K562 (cell line): ENCODE data around the gene USP48.

Experiments
- CBFB ChIP-seq: sonication (generic); formaldehyde crosslinking; IDR thresholded peaks from 2 replicates; pipeline ENCODE4 v1.4.0; 2020; ENCODE audit warnings: mild to moderate bottlenecking, missing genetic modification reagents
- CBX5 ChIP-seq: IDR thresholded peaks from 2 replicates; pipeline ENCODE4 v1.6.1; 2014; ENCODE audit warnings: low read depth, borderline replicate concordance
- KDM1A ChIP-seq, 2 experiments: fragments of 450-650 bp; IDR thresholded peaks; 2 replicates each; pipeline ENCODE4 v1.6.1; 2016; ENCODE audit warnings: mild to moderate bottlenecking in 2 of 2
- NBN ChIP-seq: fragments of 450-650 bp; IDR thresholded peaks from 2 replicates; pipeline ENCODE4 v1.6.1; 2016; ENCODE audit warnings: low read depth, mild to moderate bottlenecking
- NFIC ChIP-seq: fragments of 450-650 bp; IDR thresholded peaks from 2 replicates; pipeline ENCODE4 v1.6.1; 2017; ENCODE audit warnings: mild to moderate bottlenecking, inconsistent platforms
- PHF8 ChIP-seq: fragments of 200-600 bp; sonication (generic); IDR thresholded peaks from 2 replicates; pipeline ENCODE4 v1.6.1; 2012; ENCODE audit warnings: mixed run types, mild to moderate bottlenecking, inconsistent platforms, low read length, moderate library complexity, borderline replicate concordance
- SETDB1 ChIP-seq: IDR thresholded peaks from one replicate; pipeline ENCODE4 v1.6.1; 2012; ENCODE audit warnings: low read length, control low read depth, inconsistent platforms
- SIN3B ChIP-seq: fragments of 450-650 bp; IDR thresholded peaks from 2 replicates; pipeline ENCODE4 v1.6.1; 2017; ENCODE audit warnings: low read depth, mild to moderate bottlenecking, moderate library complexity
- SMARCB1 ChIP-seq: IDR thresholded peaks from 2 replicates; pipeline ENCODE4 v1.6.1; 2011; ENCODE audit warnings: improper control_type of control experiment, low read depth; ENCODE audit not compliant: insufficient read length
- ZNF384 ChIP-seq: IDR thresholded peaks from 2 replicates; pipeline ENCODE4 v1.6.1; 2012; ENCODE audit warnings: low read depth, low read length, improper control_type of control experiment
- ZNF436 ChIP-seq: fragments of 250-450, 450-650 bp; sonication (Bioruptor Pico); formaldehyde crosslinking; IDR thresholded peaks from 2 replicates; pipeline ENCODE4 v1.7.0; 2020; ENCODE audit warnings: mild to moderate bottlenecking
- TF ChIP-seq, protein P1 (sequence below): fragments of 450-650 bp; IDR thresholded peaks from 2 replicates; pipeline ENCODE4 v1.6.1; 2017; ENCODE audit warnings: mild to moderate bottlenecking, moderate library complexity
- TF ChIP-seq, protein P2 (sequence below), 3 experiments: IDR thresholded peaks in 2 of 3; conservative IDR thresholded peaks in 1 of 3; 2 replicates each; pipeline ENCODE4 v1.5.1; 2011 to 2012; ENCODE audit warnings: low read length in 3 of 3, mild to moderate bottlenecking in 3 of 3, control low read depth in 2 of 3, improper control_type of control experiment in 1 of 3, inconsistent platforms in 1 of 3, low read depth in 1 of 3, mixed read lengths in 1 of 3, moderate library complexity in 1 of 3; ENCODE audit not compliant: insufficient read depth in 2 of 3
- TF ChIP-seq, protein P3 (sequence below): fragments of 250-450 bp; sonication (Bioruptor Pico); IDR thresholded peaks from 2 replicates; pipeline ENCODE4 v1.4.0; 2020; ENCODE audit warnings: mild to moderate bottlenecking, moderate library complexity

DNA sequence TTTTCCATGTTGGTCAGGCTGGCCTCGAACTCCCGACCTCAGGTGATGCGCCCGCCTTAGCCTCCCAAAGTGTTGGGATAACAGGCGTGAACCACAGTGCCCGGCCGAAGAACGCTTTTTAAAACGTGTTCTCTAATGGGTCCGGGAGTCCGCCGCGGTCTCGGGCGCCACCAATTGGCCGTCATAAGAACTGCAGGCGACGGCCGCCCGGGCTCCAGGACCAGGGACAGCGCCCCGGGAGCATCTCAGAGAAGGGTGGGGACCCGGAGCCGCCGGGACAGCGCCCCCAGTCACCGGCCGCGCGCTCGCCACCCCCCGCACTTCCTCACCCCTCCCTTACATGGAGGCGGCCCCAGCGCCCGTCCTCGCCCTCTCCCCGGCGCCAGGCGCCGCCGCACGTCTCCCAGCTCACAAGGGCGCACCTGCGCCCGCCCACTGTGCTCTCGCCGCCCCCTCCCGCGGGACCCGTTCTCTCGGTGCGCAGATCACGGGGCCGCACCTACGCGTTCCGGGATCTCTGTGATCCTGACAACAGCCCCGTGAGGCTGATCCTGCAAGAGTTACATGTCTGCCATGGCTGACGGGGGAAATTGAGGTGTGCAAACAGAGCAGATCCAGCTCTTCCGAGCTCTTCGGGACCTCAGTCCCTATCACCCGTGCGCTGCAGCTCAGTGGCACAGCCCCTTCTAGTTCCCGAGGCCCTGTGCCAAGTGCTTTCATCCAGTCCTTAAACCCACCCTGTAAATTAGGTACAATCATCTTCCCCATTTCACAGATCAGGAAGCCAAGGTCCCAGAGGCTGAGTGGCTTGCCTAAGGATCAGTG is 123.6 kb downstream of the USP48 start:
- TF ChIP-seq ZNF436: no peak
- TF ChIP-seq, protein P1, sequence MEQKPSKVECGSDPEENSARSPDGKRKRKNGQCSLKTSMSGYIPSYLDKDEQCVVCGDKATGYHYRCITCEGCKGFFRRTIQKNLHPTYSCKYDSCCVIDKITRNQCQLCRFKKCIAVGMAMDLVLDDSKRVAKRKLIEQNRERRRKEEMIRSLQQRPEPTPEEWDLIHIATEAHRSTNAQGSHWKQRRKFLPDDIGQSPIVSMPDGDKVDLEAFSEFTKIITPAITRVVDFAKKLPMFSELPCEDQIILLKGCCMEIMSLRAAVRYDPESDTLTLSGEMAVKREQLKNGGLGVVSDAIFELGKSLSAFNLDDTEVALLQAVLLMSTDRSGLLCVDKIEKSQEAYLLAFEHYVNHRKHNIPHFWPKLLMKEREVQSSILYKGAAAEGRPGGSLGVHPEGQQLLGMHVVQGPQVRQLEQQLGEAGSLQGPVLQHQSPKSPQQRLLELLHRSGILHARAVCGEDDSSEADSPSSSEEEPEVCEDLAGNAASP: no peak
- no peak for TF ChIP-seq SETDB1
- TF ChIP-seq, protein P2, sequence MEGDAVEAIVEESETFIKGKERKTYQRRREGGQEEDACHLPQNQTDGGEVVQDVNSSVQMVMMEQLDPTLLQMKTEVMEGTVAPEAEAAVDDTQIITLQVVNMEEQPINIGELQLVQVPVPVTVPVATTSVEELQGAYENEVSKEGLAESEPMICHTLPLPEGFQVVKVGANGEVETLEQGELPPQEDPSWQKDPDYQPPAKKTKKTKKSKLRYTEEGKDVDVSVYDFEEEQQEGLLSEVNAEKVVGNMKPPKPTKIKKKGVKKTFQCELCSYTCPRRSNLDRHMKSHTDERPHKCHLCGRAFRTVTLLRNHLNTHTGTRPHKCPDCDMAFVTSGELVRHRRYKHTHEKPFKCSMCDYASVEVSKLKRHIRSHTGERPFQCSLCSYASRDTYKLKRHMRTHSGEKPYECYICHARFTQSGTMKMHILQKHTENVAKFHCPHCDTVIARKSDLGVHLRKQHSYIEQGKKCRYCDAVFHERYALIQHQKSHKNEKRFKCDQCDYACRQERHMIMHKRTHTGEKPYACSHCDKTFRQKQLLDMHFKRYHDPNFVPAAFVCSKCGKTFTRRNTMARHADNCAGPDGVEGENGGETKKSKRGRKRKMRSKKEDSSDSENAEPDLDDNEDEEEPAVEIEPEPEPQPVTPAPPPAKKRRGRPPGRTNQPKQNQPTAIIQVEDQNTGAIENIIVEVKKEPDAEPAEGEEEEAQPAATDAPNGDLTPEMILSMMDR (IDR thresholded peaks at IDR 0.05 in 2 of 3, conservative IDR thresholded peaks at IDR 0.05 in 1 of 3; ENCODE audit: insufficient read depth in 2 of 3, low read depth in 1 of 3, low read length in 3 of 3): peak; percentile 89 to 97 (median 97)
- TF ChIP-seq SMARCB1: no peak
- TF ChIP-seq, protein P3, sequence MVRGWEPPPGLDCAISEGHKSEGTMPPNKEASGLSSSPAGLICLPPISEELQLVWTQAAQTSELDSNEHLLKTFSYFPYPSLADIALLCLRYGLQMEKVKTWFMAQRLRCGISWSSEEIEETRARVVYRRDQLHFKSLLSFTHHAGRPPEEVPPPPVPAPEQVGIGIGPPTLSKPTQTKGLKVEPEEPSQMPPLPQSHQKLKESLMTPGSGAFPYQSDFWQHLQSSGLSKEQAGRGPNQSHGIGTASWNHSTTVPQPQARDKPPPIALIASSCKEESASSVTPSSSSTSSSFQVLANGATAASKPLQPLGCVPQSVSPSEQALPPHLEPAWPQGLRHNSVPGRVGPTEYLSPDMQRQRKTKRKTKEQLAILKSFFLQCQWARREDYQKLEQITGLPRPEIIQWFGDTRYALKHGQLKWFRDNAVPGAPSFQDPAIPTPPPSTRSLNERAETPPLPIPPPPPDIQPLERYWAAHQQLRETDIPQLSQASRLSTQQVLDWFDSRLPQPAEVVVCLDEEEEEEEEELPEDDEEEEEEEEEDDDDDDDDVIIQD (CRISPR knock-in tag): 0 out of 2 replicates have a peak, but pooled peaks have one; percentile 68
- TF ChIP-seq ZNF384: no peak
- peak; percentile 93 for TF ChIP-seq CBFB
- TF ChIP-seq NBN: peak; percentile 49; the same call in 1 of the 2 replicates
- no peak for TF ChIP-seq CBX5
- peak; percentile 36; the same call in 1 of the 2 replicates for TF ChIP-seq NFIC
- TF ChIP-seq KDM1A (IDR thresholded peaks at IDR 0.05): peak; percentile 56 to 80; a peak in 3 of 4 replicates
- TF ChIP-seq SIN3B: peak; percentile 64; the same call in 1 of the 2 replicates
- TF ChIP-seq PHF8: no peak
